Aorta (tissue), 5 donors: ENCODE results near the gene DNAH11. TPM values are rescaled to one million over a fixed set of nuclear protein-coding genes. Genes with fewer than 3 reads are reported as not detected.
"Not testable (repeated sequence)": the region's sequence is repeated elsewhere in the genome, so short reads cannot be mapped to it uniquely, and the experiment has no call there.

ENCODE experiments used
- ATAC-seq: fragments of 200-7000 bp; cut with Tn5 transposase; one replicate; pipeline ENCODE4 v1.9.1; 2022; ENCODE audit warnings: moderate library complexity; ENCODE audit not compliant: low FRiP score
- DNase-seq, 2 donors: peaks; one replicate each; pipeline ENCODE4 v3.0.0-alpha.2; 2020
- H3K27ac ChIP-seq, 2 donors: one replicate each; pipeline ENCODE4 v1.5.1; 2013; ENCODE audit warnings: low read length in 2 of 2, mild to moderate bottlenecking in 2 of 2, moderate library complexity in 2 of 2, control low read depth in 1 of 2, inconsistent platforms in 1 of 2, low read depth in 1 of 2
- H3K27me3 ChIP-seq, 2 donors: one replicate each; pipeline ENCODE4 v1.6.1; 2013; ENCODE audit warnings: control low read depth in 1 of 2, low read length in 1 of 2, mild to moderate bottlenecking in 1 of 2, moderate library complexity in 1 of 2; ENCODE audit not compliant: insufficient read depth in 2 of 2, control insufficient read depth in 1 of 2
- H3K36me3 ChIP-seq, 2 donors: one replicate each; pipeline ENCODE4 v1.6.1; 2013; ENCODE audit warnings: control low read depth in 1 of 2, low read length in 1 of 2, mild to moderate bottlenecking in 1 of 2; ENCODE audit not compliant: insufficient read depth in 2 of 2, control insufficient read depth in 1 of 2
- H3K4me1 ChIP-seq, 2 donors: one replicate each; pipeline ENCODE4 v1.6.1; 2013; ENCODE audit warnings: low read length in 2 of 2, control low read depth in 1 of 2, mild to moderate bottlenecking in 1 of 2, moderate library complexity in 1 of 2; ENCODE audit not compliant: insufficient read depth in 2 of 2, control insufficient read depth in 1 of 2
- H3K4me3 ChIP-seq, 2 donors: one replicate each; pipeline ENCODE4 v1.5.1; 2013; ENCODE audit warnings: low read length in 2 of 2, control low read depth in 1 of 2, mild to moderate bottlenecking in 1 of 2
- H3K9me3 ChIP-seq: one replicate; pipeline ENCODE4 v1.6.1; 2013; ENCODE audit warnings: mild to moderate bottlenecking, low read length; ENCODE audit not compliant: control insufficient read depth
- WGBS, 2 donors: extraction: QIAGEN DNeasy Blood & Tissue Kit; methylation state at CpG; one replicate each; pipeline ENCODE4 v1.1.7; 2013; 5-methylcytosine and 5-hydroxymethylcytosine counted together
- intact Hi-C, 2 donors: fragments of 100-400 bp; cut with DNase I; formaldehyde crosslinking; loops; one replicate each; pipeline versions ENCODE4 v1.14.2 to v1.15.0; 2022
- polyA plus RNA-seq, 2 donors: library from polyadenylated mRNA; stranded (reverse); fragments of 200-250 nt; gene quantifications; one replicate each; pipeline ENCODE4 v1.2.3, GENCODE V29; 2013
- total RNA-seq, 2 donors: library from RNA; stranded (reverse); fragmentation: NEBNext Ultra II Directional; extraction: Animal tissue kit (Norgen Biotek cat#: 25700); gene quantifications; one replicate each; pipeline ENCODE4 v1.2.1, GENCODE V29; 2021
- donor health status: healthy with polysubstance abuse.
- donor health status: Bipolar disorder and iron deficiency.
- donor health status: DM: no; HTN: no; CAD: no.
- donor health status: DM: no; HTN: no; CAD: no.
- donor health status: DM: yes; HTN: yes; CAD: no.

The DNAH11 gene
- total and polyA plus RNA-seq, 4 donors = 2.5 to 3.3 (median 2.6) TPM; not detected in 1

GRCh38 chr7:21927693-21928092 is 384.9 kb downstream of the DNAH11 start:
- no peaks in the 10 kb centered on the region for H3K4me1 ChIP-seq
- H3K9me3 ChIP-seq = peaks cover 2% of the 10 kb centered on the region
- H3K4me3 ChIP-seq = no peak overlapping the region
- WGBS, 2 donors = 83 to 84% methylated on average over 6 of the region's 6 CpGs
- ATAC-seq = no peak
- DNase-seq = no peak
- H3K27me3 ChIP-seq = no peaks in the 10 kb centered on the region
- no peak overlapping the region for H3K27ac ChIP-seq
- H3K36me3 ChIP-seq = no peaks in the 10 kb centered on the region
- intact Hi-C loops = no loop called here

- intact Hi-C loops = not testable (repeated sequence)
Observed at GRCh38 chr7:21933293-21933692, 390.5 kb downstream of the DNAH11 start.

GRCh38 chr7:21934808-21935207 is 392.0 kb downstream of the DNAH11 start:
- ATAC-seq (no peak), DNase-seq (no peak)
- Histone ChIP-seq H3K27me3 (no peaks in the 10 kb centered on the region), H3K4me3 (no peak overlapping the region), H3K27ac (no peak overlapping the region), H3K9me3 (no peaks in the 10 kb centered on the region), H3K36me3 (no peaks in the 10 kb centered on the region), H3K4me1 (no peaks in the 10 kb centered on the region)
- intact Hi-C loops = no loop called here

More at GRCh38 chr7:21933293-21933692, 390.5 kb downstream of the DNAH11 start:
- H3K9me3 ChIP-seq, H3K4me1 ChIP-seq, H3K4me3 ChIP-seq, H3K27me3 ChIP-seq, H3K36me3 ChIP-seq, H3K27ac ChIP-seq, DNase-seq, ATAC-seq: not testable (repeated sequence)
- WGBS, 2 donors = 82% methylated on average over 3 of the region's 3 CpGs

GRCh38 chr7:21938463-21938862 is 395.6 kb downstream of the DNAH11 start:
- no peak overlapping the region for H3K4me3 ChIP-seq
- no peak overlapping the region for H3K27ac ChIP-seq
- no peaks in the 10 kb centered on the region for H3K4me1 ChIP-seq
- no peaks in the 10 kb centered on the region for H3K27me3 ChIP-seq
- no peak for DNase-seq
- no peaks in the 10 kb centered on the region for H3K36me3 ChIP-seq
- H3K9me3 ChIP-seq = no peaks in the 10 kb centered on the region
- intact Hi-C loops = no loop called here
- 89 to 90% methylated on average over 2 of the region's 2 CpGs for WGBS, 2 donors
- ATAC-seq = no peak

- Histone ChIP-seq H3K36me3 (no peaks in the 10 kb centered on the region), H3K27ac (no peak overlapping the region), H3K27me3 (no peaks in the 10 kb centered on the region), H3K4me3 (no peak overlapping the region), H3K4me1 (no peaks in the 10 kb centered on the region), H3K9me3 (no peaks in the 10 kb centered on the region)
- intact Hi-C loops = no loop called here
- WGBS, 2 donors = 64 to 67% methylated on average over 4 of the region's 4 CpGs
- no peak for ATAC-seq
- DNase-seq = no peak
Observed at GRCh38 chr7:21939136-21939857, 396.5 kb downstream of the DNAH11 start.

- Histone ChIP-seq H3K4me3 (no peak overlapping the region), H3K9me3 (no peaks in the 10 kb centered on the region), H3K4me1 (no peaks in the 10 kb centered on the region), H3K27me3 (no peaks in the 10 kb centered on the region), H3K27ac (no peak overlapping the region), H3K36me3 (no peaks in the 10 kb centered on the region)
- intact Hi-C loops = no loop called here
- 93 to 97% methylated on average over 3 of the region's 3 CpGs for WGBS, 2 donors
- no peak for ATAC-seq
- no peak for DNase-seq
Observed at GRCh38 chr7:21939858-21940372, 397.1 kb downstream of the DNAH11 start.

GRCh38 chr7:21941611-21942141 is 398.8 kb downstream of the DNAH11 start:
- no peak overlapping the region for H3K4me3 ChIP-seq
- no peaks in the 10 kb centered on the region for H3K9me3 ChIP-seq
- DNase-seq = no peak
- WGBS, 2 donors = 64 to 65% methylated on average over 3 of the region's 3 CpGs
- H3K27ac ChIP-seq = no peak overlapping the region
- no peaks in the 10 kb centered on the region for H3K36me3 ChIP-seq
- intact Hi-C loops = no loop called here
- no peaks in the 10 kb centered on the region for H3K4me1 ChIP-seq
- no peaks in the 10 kb centered on the region for H3K27me3 ChIP-seq
- ATAC-seq = no peak

- DNase-seq = no peak
- Histone ChIP-seq H3K27ac (no peak overlapping the region), H3K9me3 (no peaks in the 10 kb centered on the region), H3K4me1 (no peaks in the 10 kb centered on the region), H3K27me3 (no peaks in the 10 kb centered on the region), H3K4me3 (no peak overlapping the region), H3K36me3 (no peaks in the 10 kb centered on the region)
- no peak for ATAC-seq
- WGBS, 2 donors = 85 to 92% methylated on average over 6 of the region's 6 CpGs
- intact Hi-C loops = no loop called here
Observed at GRCh38 chr7:21942955-21943354, 400.1 kb downstream of the DNAH11 start.

- intact Hi-C loops = no loop called here
- DNase-seq (no peak), ATAC-seq (no peak)
- no peaks in the 10 kb centered on the region for H3K27me3 ChIP-seq
- H3K4me3 ChIP-seq = no peak overlapping the region
- H3K4me1 ChIP-seq = no peaks in the 10 kb centered on the region
- no peaks in the 10 kb centered on the region for H3K36me3 ChIP-seq
- H3K27ac ChIP-seq = no peak overlapping the region
- H3K9me3 ChIP-seq = no peaks in the 10 kb centered on the region
- 96 to 98% methylated on average over 5 of the region's 5 CpGs for WGBS, 2 donors
Observed at GRCh38 chr7:21943436-21943835, 400.6 kb downstream of the DNAH11 start.
